Cerebellar cortex (tissue), 1 donor: ENCODE data around the gene SLC22A15.
"Not testable (repeated sequence)": the region's sequence is repeated elsewhere in the genome, so short reads cannot be mapped to it uniquely, and the experiment has no call there.

Experiments used
- DNase-seq: peaks from one replicate; pipeline ENCODE4 v3.0.0-alpha.2; 2015; ENCODE audit warnings: low spot score

The SLC22A15 gene

DNA sequence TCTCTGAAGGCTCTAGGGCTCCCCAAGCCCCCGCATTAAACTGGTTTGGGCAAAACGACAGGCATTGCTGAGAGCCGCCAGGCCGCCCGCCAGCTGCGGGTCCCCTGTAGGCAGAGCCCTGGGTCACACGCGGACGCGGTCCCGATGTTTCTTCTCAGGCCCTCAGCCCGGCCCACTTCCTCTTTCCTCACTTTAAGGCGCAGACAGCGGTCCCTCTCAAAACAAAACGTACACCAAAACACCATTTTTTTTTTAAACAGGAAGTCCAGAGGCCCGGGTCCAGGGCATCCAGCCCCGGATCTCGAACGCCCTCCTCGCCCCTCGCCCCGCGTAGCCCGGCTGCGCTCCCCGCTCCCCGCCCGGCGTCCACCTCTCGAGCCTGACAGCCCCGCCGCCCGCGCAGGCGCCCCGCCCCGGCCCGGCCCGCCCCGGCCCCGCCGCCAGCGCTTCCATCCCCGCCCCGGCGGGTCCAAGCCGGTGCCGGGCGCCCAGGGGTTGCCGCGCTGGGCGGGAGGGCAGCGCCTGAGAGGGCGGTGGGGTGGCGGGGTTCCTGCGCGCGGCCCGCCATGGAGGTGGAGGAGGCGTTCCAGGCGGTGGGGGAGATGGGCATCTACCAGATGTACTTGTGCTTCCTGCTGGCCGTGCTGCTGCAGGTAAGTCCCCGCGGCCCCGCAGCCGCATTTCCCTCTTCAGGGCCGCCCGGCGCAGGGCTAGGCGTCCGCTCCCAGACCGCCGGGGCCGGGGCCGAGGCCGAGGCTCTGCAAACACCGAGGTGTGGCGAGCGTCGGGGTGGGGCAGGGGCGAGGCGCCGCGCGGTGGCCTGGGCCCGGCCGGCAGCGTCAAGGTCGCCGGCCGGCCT lies at the start of gene SLC22A15:
Gene SLC22A15, plus strand, starts transcription at position 452 of the 859 bp plus-strand sequence. Its CDS starts 115 bp downstream, at position 567.
- peak; percentile 49 for DNase-seq

DNA sequence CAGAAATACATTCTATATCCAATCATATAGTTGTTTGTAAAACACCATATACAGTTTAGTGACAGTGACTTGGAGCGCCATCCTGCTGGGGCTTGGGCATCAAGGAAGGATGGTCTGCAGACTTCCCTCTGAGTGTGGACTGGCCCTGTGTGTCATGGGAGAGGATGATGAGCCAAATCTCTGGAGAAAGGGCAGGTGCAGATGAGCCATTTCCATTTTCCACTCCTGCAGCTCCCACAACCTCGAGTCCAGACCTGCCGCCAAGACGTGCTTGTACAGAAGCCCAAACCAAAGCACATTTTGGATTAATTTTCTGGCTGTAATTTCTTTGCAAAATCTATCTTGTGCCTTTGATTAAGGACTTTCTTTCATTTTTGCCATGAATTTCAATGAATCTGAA lies 48.3 kb upstream of the SLC22A15 start:
- no peak for DNase-seq

DNA sequence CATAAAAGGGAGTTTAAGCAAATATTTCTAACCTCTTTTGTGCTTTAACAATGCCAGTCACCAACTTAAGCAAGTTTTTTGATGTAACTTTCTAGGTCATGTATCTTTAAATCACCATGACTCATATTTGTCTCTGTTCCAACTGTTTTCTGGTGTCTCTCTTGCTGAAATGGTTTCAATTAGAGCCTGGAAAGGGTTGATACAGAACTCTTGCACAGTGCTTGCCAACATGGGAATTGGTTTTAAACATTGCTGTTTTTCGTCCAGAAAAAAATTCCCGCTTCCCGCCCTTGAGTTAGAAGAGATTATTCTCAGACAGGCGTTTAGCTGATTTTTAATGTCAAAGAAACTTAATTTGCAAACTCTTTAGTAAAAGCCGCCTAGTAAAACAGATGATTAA lies 46.4 kb upstream of the SLC22A15 start:
- DNase-seq, result no peak

DNA sequence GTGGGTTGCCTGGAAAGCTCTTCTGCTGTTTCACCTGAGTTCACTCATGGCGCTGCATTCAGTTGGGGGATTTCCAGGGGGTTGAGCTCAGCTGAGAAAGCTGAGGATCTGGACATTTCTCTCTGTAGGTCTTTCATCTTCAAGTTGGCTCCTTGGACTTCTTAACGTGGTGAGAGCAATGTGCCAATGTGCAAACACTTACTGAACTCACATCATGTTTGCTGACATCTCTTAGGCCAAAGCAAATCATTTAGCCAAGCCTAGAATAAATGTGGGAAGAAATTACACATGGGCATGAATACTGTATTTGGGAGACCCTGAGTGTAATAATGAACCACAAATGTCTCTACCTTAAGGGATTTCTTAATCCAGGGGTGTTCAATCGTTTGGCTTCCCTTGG lies 42.7 kb upstream of the SLC22A15 start:
- DNase-seq, result no peak

DNA sequence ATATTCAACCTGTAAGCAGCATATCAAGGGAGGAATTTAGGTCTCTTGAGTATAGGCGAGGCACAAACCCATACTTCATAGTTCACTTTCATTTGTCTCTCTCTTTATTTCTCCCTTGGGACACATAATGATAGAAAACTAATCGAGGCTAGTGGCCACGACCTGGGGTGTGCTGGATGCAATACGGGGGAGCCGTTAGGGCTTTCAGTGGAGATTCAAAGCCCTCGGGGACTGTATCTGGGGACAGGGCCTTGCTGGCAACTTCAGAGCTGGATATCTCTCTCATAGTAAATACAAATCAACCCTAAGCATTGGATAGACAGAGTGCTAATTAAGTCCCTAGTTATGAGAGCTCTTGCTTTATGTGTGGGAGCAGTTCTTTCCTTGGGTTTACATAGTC lies 36.9 kb upstream of the SLC22A15 start:
- DNase-seq, result no peak

DNA sequence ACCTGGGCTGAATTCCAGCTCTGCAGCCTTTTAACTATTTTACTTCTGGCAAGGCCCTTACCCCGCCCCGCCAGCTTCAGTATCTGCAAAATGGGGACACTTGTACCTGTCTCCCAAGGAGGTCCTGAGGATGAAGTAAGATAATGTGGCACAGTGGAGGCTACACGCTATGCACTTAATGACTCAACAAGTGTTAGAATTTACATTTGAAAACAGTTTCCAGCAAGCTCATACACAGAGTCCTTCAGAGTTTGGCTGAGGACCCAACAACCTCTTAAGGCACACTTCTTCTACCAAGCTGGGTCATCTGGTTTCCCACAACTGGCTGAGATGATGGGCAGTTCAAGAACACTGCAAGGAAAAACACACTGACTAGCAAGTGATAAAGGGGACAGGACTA lies 30.2 kb upstream of the SLC22A15 start:
- no peak for DNase-seq

DNA sequence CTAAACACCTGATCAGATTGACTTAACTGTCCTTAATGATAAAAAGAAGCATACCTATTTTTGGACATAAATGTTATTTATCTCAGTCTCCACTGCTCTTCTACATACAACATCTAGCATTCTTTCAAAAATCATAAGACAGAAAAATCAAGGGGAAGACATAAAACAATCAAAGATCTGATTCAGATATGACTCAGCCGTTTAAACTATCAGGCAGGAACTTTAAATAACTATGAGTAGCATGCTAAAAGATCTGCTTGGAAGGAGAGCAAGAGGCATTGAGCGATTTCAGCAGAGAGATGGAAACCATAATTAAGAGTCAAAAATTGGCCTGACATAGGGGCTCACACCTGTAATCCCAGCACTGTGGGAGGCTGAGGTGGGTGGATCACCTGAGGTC lies 27.2 kb upstream of the SLC22A15 start:
- no peak for DNase-seq

DNA sequence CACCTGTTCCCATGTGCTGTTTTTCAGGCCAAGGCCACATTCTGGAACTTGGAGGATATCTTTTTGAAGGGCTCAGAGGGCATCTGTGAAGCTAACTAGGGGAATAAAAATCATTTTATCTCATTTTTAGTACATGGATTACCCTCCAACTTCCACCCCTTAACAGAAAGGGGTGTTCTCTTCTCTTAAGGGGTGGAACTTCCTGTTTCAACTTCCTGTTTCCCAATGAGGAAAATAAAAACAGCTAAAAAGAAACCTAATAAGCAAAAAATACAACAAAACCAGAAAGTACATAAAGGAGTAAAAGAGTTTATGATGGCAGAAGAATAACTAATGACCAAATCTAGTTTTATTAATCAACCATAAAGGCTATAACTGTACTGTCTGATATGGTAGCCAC lies 24.8 kb upstream of the SLC22A15 start:
- no peak for DNase-seq

DNA sequence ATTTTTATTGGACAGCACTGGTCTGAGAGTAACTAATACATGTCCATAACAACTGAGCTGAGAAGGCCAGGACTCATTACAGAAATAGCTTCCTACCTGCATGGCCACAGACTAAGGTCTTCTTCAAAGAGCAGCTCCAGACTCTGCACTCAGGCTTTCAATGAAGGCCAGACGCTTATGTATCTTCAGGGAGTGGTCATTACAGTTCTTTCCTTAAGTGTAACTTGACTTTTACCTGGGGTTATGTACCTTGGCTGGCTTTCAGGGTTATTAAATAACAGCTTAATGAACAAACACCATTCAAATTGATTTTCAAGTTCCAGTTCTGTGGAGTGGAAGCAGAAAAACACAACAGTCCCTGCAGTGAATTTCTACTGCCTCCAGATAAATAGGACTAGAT lies 23.8 kb upstream of the SLC22A15 start:
- no peak for DNase-seq

DNA sequence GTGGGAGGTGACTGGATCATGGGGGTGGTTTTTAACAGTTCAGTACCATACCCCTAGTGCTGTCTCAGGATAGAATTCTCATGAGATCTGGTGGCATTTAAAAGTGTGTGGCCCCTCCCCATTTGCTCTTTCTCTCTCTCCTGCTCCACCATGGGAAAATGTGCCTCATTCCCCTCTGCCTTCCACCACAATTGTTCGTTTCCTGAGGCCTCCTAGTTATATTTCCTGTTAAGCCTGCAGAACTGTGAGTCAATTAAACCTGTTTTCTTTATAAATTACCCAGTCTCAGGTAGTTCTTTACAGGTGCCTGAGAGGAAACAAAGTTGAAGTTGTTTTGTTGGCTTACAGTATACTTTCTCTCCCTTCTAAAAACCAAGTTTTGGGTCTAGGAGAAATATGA lies 23.1 kb upstream of the SLC22A15 start:
- DNase-seq, result no peak

DNA sequence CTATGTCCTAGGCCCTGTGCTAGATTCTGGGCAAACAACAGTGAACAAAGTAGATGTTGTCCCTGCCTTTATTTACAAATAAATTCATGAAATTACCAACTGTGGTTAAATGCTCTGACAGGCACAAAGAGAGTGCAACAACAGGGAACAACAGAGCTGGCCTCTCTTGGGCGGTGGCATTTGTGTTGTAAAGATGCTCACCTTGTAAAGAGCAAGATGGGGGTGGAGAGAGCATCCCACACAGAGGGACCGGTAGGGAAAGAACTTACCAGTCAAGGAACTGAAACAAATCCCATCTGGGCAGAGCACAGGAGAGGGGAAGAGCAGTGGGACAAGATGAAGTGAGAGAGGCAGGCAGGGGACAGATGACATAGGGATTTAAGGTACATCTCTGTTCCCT lies 21.6 kb upstream of the SLC22A15 start:
- DNase-seq, result no peak

DNA sequence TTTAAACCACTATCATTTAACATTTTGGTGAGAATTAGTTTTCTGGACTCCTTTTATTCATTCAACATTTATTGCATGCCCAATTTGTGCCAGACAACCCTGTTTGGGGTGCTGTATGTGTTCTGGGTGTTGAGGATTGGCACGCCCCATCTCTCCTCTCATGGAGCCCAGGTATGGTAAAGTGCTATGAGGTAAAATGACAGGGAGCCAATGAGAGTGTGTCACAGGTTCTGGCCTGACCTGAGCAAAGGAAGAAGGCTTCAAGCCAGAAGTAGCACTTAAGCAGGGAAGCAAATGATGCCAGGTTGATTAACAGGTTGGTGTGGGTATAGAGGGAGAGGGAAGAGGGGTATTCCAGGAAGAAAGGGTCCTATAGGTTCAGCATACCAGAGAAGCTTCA lies 21.1 kb upstream of the SLC22A15 start:
- DNase-seq, result no peak

DNA sequence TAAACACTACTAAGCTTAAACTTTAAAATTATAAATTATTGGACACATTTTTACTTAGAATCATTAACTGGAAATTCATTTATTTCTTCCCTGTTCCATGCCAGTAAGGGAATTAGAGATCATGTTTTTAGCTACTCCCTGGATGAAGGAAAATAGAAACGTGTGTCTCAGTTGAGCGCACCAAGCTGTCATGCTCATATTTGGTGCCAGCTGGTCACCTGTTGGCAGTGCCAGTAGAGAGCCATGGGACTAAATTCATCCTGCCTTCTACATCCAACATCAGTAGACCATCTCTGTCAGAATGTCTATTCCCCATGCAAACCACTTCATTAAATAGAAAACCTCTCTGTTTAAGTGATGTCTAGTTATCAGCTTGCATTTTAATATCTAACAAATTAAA lies 17.4 kb upstream of the SLC22A15 start:
- peak; percentile 88 for DNase-seq

DNA sequence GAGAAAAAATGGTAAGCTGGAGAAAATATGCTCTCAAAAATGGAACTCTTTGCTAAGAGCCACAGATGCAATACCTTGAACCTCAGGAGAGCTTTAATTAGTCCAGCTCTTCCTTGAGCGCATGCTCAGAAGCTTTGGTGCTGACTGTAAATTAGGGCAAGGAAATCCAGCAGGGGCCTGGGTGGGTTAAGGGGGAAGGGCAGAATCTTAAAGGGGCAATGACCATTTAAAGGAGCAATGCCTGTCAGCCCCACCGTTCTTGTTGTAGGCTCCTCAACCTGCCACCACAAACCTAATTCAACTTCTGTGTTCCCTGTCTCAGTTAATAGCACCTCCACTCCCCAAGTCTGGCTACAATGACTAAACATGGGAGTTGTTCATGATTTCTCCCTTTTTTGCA lies 6.8 kb upstream of the SLC22A15 start:
- DNase-seq, result peak; percentile 73

DNA sequence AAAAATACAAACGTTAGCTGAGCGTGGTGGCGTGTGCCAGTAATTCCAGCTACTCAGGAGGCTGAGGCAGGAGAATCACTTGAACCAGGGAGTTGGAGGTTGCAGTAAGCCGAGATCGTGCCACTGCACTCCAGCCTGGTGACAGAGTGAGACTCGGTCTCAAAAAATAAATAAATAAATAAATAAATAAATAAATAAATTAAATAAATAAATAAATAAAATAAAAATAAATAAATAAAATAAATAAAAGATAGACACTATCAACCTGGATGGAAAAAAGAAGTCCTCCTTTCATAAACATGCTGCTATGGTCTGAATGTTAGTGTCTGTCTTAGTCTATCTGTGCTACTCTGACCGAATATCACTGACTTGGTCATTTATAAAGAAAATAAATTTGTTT lies 4.5 kb upstream of the SLC22A15 start:
- not testable (repeated sequence) for DNase-seq

DNA sequence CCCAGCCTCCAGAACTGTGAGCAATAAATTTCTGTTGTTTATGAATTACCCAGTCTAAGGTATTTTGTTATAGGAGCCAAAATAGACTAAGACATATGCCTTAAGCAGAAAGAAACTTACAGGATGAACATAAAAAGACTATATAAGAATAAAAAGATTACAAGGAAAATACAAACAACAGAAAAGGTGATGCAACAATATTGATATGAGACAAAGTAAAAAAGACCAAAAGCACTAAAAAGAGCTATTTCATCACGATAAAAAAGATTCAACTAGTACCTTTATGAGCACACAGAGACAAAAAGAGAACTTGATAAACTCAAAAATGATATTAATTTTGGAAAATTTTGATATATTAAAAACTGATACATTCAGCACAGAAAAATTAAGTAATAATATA lies 3.2 kb upstream of the SLC22A15 start:
- DNase-seq, result no peak

DNA sequence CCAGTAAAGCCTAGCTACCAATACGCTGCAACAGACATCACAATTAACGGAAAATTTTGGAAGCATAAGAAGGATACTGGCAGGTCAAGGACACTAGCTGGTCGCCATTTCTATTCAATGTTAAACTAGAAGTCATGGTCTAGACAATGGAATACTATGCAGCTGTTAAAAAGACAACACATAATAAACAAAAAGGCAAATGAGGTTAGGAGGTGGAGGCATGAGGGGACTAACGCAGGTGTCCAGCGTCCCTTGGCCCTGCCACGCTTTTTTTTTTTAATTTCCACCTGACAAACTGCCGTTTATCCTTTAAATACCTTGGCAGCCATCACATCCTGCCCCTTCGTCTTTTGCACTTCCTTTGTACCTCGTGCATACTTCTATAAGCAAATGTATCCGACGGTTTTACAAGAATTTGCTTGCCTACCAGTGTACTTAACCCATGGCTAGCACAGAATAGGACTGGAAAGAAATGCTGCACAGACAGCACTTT lies 698 bp upstream of the SLC22A15 start:
- DNase-seq, result no peak

DNA sequence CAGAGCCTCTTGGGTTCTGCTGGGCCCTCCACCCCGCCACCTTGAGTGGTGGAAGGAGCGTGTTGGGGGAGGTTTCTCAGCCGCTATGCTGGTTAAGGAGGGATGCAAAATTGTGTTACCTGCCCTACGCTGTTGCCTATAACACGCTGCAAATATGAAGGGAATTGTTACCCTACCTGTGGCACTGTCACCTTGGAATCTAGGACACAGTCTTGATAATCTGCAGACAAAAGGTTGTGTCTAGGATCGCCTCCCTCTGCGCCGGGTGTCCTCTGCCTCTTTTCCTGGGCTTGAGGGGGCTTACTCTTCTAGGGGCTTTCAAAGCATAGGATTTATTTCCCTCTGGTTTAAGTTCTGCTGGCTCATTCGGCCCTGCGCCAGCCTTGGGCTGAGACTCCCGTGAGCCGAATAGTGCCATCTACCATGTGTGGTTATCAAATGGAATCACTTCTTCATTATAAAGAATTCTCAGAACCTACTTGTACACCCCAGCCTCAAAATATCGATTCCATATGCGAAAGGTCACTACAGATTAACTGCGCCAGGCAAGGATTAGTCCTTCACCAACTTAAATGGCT lies 697 bp downstream of the SLC22A15 start:
- peak; percentile 54 for DNase-seq

DNA sequence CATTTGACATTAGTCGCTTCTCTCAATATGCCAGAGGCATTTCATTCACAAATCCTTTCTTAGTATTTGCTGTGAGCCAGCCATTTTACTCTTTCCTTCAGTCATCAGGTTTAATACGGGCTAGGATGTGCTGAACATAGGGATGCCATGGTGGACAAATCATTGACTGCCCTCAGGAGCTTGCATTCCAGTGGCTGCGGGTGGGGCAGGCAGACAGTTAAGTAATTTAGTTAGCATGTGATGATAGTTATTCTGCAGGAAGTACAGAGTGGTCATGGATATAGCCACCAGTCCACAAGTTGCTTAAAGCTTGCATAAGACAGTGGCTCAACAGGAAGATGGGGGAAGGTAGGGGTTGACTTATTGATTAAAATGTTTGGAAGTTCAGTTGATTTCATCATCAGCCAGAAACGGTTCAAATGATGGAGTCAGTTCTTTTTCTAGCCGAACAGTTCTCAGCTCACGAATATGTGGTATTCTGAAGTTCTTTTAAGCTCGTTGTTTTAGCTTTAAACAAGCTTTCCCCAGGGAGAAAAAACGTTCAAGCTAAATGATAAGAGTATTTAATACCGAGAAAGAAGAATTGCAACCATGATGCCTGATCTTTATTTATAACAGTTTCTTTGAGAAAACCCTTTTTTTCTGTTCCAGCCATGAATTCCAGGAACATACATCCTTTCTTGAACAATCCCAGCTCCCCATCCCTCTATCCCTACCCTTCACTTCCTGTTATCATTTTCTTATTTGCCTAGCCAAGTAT lies 1.4 kb downstream of the SLC22A15 start:
- DNase-seq, result peak; percentile 53

DNA sequence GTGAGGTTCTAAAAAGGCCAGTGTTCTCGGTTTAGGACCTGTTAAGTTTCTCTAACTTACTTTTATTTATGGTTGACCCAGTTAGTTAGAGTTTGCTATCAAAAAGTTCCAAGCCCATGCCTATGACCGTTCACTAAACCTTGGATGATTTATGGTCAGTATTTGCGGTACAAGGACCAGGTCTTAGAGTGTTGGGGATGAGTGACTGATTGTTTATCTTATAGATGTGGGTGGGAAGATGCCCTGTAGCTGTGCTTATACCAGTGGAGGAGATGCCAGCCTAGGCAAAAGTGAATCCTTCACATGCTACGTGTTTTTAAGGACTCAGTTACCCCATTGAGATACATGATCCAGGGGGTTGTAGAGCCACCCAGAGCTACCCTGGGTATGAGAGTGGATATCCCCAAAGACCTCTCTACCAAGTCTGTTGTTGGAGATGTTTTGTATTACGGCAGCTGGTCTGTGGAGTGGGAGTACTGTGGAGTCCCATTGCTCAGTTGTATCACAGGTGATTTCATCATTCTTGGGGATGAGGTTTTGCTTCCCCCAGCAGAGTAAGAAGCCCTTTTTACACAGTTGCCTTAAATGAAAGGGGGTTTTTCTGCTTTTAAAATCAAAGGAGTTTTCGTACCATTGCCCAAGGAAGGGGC lies 2.1 kb downstream of the SLC22A15 start:
- DNase-seq, result peak; percentile 26

DNA sequence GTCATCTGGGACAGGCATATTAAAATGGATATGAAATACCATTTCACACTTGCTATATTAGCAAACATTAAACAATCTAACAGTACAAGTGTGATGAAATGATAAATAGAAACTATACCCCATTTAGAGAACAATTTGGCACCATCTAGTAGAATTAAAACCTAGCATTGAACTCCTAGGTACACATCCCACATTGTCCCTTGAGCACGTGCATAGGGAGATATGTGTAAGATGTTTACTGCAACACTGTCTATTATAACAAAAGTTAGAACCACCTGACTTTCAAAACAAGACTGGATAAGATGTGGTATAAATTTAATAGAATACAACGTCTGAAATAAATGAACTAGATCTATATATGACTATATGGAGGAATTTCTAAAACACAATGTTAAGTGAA lies 3.8 kb downstream of the SLC22A15 start:
- no peak for DNase-seq
